Gastroesophageal sphincter (tissue), 3 donors: ENCODE data around the gene TBC1D19.

ENCODE experiments used
- POLR2A ChIP-seq, 2 donors: fragments of 450-650 bp; IDR thresholded peaks; one replicate each; pipeline ENCODE4 v1.6.1; 2017; ENCODE audit warnings: antibody characterized with exemption in 2 of 2, mild to moderate bottlenecking in 2 of 2, moderate library complexity in 1 of 2
- TF ChIP-seq, protein P1 (sequence below), 4 experiments: fragments of 200-600 bp in 2 of 4; fragments of 450-650 bp in 2 of 4; sonication (generic) in 1 of 4; IDR thresholded peaks; one replicate each; pipeline ENCODE4 v1.5.1; 2017 to 2019; ENCODE audit warnings: antibody characterized with exemption in 4 of 4, mild to moderate bottlenecking in 2 of 4, moderate library complexity in 2 of 4

- TF ChIP-seq, protein P1, sequence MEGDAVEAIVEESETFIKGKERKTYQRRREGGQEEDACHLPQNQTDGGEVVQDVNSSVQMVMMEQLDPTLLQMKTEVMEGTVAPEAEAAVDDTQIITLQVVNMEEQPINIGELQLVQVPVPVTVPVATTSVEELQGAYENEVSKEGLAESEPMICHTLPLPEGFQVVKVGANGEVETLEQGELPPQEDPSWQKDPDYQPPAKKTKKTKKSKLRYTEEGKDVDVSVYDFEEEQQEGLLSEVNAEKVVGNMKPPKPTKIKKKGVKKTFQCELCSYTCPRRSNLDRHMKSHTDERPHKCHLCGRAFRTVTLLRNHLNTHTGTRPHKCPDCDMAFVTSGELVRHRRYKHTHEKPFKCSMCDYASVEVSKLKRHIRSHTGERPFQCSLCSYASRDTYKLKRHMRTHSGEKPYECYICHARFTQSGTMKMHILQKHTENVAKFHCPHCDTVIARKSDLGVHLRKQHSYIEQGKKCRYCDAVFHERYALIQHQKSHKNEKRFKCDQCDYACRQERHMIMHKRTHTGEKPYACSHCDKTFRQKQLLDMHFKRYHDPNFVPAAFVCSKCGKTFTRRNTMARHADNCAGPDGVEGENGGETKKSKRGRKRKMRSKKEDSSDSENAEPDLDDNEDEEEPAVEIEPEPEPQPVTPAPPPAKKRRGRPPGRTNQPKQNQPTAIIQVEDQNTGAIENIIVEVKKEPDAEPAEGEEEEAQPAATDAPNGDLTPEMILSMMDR (IDR thresholded peaks at IDR 0.05): no peak
- no peak for TF ChIP-seq POLR2A (IDR thresholded peaks at IDR 0.05)
Measured at GRCh38 chr4:26748811-26749210, 164.9 kb downstream of the TBC1D19 start.
